HFFc6 (cell line): Measurements from ENCODE around the gene SLC34A1. TPM values are rescaled to one million over a fixed set of nuclear protein-coding genes. Genes with fewer than 3 reads are reported as not detected.

Experiments
- DNase-seq: peaks from one replicate; pipeline ENCODE4 v3.0.0-alpha.2; 2018
- H3K27ac Mint-ChIP-seq: 2 replicates; pipeline ENCODE4 v1.8.0; 2020; ENCODE audit warnings: mild to moderate bottlenecking, mixed read lengths
- H3K27me3 Mint-ChIP-seq: 2 replicates; pipeline ENCODE4 v1.8.0; 2021; ENCODE audit warnings: mild to moderate bottlenecking, moderate library complexity, mixed read lengths; ENCODE audit not compliant: insufficient read depth
- H3K36me3 Mint-ChIP-seq: 2 replicates; pipeline ENCODE4 v1.8.0; 2021; ENCODE audit warnings: low read depth, mixed read lengths
- H3K4me1 Mint-ChIP-seq: 2 replicates; pipeline ENCODE4 v1.8.0; 2020; ENCODE audit warnings: low read depth, mixed read lengths
- H3K4me3 Mint-ChIP-seq: 2 replicates; pipeline ENCODE4 v1.8.0; 2020; ENCODE audit warnings: mild to moderate bottlenecking, moderate library complexity, mixed read lengths
- H3K9me3 Mint-ChIP-seq: 2 replicates; pipeline ENCODE4 v1.8.0; 2020; ENCODE audit warnings: mild to moderate bottlenecking, mixed read lengths
- total RNA-seq, 6 experiments: library from RNA; stranded (reverse); fragmentation: NEBNext Ultra II Directional; extraction: Animal tissue kit (Norgen Biotek cat#: 25700); gene quantifications; 2 replicates in 1 of 6; 3 replicates in 5 of 6; pipeline ENCODE4 v1.2.3, GENCODE V29; 2021
- TF ChIP-seq, protein P1 (sequence below): fragments of 200-600 bp; sonication (generic); IDR thresholded peaks from 2 replicates; pipeline ENCODE4 v1.5.0; 2021; ENCODE audit warnings: antibody characterized with exemption, mild to moderate bottlenecking

SLC34A1 gene
- total RNA-seq, 6 experiments from 2014 or later = not detected

DNA sequence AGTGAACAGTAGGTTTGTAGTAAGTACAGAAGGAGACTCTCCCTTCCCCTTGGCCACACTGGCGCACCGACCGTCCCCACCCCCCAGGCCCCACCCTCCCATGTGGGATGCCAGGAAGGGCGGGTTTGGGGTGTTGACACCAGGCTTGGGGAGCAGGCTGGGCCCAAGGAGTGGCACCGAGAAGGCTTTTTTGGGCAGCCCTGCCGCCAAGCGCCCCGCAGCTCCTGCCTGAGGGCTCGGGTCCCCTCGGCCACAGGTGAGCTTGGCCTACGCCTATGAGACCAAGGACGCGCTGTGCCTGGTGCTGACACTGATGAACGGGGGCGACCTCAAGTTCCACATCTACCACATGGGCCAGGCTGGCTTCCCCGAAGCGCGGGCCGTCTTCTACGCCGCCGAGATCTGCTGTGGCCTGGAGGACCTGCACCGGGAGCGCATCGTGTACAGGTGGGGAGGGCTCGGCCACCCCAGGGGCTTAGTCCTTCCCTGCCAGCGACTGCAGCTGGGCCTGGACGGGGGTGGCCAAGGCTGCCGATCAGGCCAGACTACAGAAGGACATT, 49.5 kb downstream of the SLC34A1 start:
- no peak overlapping the region for H3K4me3 Mint-ChIP-seq
- H3K4me1 Mint-ChIP-seq = peaks cover 5% of the 10 kb centered on the region; the same call in 1 of the 2 replicates
- TF ChIP-seq, protein P1, sequence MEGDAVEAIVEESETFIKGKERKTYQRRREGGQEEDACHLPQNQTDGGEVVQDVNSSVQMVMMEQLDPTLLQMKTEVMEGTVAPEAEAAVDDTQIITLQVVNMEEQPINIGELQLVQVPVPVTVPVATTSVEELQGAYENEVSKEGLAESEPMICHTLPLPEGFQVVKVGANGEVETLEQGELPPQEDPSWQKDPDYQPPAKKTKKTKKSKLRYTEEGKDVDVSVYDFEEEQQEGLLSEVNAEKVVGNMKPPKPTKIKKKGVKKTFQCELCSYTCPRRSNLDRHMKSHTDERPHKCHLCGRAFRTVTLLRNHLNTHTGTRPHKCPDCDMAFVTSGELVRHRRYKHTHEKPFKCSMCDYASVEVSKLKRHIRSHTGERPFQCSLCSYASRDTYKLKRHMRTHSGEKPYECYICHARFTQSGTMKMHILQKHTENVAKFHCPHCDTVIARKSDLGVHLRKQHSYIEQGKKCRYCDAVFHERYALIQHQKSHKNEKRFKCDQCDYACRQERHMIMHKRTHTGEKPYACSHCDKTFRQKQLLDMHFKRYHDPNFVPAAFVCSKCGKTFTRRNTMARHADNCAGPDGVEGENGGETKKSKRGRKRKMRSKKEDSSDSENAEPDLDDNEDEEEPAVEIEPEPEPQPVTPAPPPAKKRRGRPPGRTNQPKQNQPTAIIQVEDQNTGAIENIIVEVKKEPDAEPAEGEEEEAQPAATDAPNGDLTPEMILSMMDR = no peak
- H3K27me3 Mint-ChIP-seq = peaks cover 2% of the 10 kb centered on the region
- no peak for DNase-seq
- no peak overlapping the region for H3K27ac Mint-ChIP-seq
- no peaks in the 10 kb centered on the region for H3K9me3 Mint-ChIP-seq
- peaks cover 12% of the 10 kb centered on the region; the same call in 1 of the 2 replicates for H3K36me3 Mint-ChIP-seq

DNA sequence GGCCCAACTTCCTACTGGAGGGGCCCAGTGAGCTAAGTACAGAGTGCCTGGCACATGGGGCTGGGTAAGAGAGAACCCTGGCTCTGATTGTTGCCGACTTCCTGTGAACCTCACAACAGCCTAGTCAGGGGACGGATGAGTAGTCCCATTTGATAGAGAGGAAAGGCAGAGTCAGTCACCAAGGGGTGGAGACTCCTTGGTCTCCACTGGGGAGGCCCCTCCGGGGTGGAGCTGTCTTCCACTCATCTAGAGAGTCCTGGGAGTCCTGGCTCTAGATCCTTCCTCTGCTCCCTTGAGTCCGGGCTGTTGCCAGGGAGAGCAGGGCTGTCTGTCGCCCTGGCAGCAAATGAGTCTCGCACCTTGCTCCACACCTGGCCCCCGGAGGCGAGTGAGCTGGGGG, 50.2 kb downstream of the SLC34A1 start:
- Mint-ChIP-seq H3K9me3 (no peaks in the 10 kb centered on the region), H3K4me1 (no peaks in the 10 kb centered on the region), H3K27ac (no peak overlapping the region), H3K36me3 (peaks cover 13% of the 10 kb centered on the region), H3K4me3 (no peak overlapping the region), H3K27me3 (peaks cover 2% of the 10 kb centered on the region)
- TF ChIP-seq, protein P1 = no peak
- DNase-seq = no peak

DNA sequence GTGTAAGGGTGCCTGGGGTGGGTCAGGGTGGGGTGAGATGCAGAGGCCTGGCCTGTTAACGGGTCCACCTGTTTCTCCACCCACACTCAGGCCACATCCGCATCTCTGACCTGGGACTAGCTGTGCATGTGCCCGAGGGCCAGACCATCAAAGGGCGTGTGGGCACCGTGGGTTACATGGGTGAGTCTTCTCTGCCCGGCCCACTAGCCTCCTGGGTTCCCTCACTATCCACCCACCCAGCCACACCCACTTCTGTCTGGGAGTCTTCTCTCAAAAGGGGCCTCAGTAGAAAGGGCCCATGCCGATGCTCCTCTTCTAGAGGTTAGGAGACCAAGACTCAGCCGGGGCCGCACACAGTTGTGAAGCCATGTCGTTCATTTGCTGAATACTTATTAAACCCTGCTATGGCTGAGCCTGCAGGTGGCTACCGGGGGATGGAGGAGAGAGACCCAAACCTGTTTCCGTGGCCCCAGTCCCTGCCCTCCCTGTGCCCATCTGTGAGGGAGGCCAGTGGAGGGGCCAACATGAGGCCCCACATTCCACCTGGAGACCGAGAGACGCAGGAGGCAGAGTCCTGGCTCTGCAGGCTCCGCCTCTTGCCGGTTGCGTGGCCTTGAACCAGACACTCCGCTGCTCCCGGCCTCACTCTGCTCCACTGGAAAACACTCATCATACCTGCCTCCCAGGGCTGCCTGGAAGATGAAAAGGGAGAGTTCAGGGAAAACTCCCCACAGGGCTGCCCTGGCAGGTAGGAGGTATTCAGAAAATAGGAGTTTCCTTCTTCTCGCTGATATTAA, 50.9 kb downstream of the SLC34A1 start:
- H3K4me3 Mint-ChIP-seq = no peak overlapping the region

DNA sequence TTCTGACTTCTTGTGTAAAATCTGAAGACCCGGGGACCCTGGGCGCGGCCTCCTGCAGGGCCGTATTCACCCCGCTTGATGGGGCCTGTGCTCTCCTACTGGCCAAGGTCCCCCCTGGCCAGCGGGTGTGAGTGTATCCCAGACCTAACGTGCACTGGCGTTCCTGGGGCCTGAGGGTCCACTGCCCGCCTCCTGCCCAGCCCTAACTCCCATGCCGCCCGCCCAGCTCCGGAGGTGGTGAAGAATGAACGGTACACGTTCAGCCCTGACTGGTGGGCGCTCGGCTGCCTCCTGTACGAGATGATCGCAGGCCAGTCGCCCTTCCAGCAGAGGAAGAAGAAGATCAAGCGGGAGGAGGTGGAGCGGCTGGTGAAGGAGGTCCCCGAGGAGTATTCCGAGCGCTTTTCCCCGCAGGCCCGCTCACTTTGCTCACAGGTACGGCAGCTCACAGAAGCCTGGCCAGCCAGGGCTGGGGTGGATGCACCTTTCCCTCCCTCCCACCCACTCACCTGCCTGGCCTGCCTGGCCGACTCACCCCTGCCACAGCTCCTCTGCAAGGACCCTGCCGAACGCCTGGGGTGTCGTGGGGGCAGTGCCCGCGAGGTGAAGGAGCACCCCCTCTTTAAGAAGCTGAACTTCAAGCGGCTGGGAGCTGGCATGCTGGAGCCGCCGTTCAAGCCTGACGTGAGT, 51.8 kb downstream of the SLC34A1 start:
- DNase-seq = no peak
- H3K4me3 Mint-ChIP-seq = no peak overlapping the region
- H3K4me1 Mint-ChIP-seq = no peaks in the 10 kb centered on the region
- H3K27ac Mint-ChIP-seq = no peak overlapping the region
- H3K9me3 Mint-ChIP-seq = no peaks in the 10 kb centered on the region
- H3K27me3 Mint-ChIP-seq = peaks cover under 1% of the 10 kb centered on the region
- H3K36me3 Mint-ChIP-seq = peaks cover 19% of the 10 kb centered on the region
- TF ChIP-seq, protein P1 = no peak

More for the DNA sequence above, 50.9 kb downstream of the SLC34A1 start:
- no peaks in the 10 kb centered on the region for H3K4me1 Mint-ChIP-seq
- TF ChIP-seq, protein P1 = no peak
- no peak for DNase-seq
- peaks cover 19% of the 10 kb centered on the region for H3K36me3 Mint-ChIP-seq
- H3K9me3 Mint-ChIP-seq = no peaks in the 10 kb centered on the region
- no peak overlapping the region for H3K27ac Mint-ChIP-seq
- peaks cover 2% of the 10 kb centered on the region for H3K27me3 Mint-ChIP-seq

DNA sequence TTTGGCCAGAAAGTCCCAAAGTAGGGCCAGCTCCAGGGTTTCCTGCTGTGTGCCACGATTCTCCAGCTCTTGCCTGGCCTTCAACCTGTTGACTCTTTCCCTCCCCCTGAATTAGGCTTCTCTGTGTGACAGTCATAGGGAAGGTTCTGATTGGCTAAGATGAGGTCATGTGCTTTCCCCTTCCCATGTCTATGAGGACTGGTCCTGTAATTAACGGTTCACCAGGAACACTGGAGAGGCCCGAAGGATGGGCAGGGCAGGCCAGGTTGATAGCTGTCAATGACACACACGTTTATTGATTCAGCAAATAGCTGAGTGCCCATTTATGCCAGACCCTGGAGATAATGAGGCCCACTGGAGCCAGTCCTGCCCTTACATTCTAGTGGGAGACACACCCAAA, 53.4 kb downstream of the SLC34A1 start:
- no peak overlapping the region for H3K4me3 Mint-ChIP-seq
- H3K9me3 Mint-ChIP-seq = no peaks in the 10 kb centered on the region
- no peaks in the 10 kb centered on the region; the same call in none of the 2 replicates for H3K27me3 Mint-ChIP-seq
- H3K27ac Mint-ChIP-seq = no peak overlapping the region
- no peak for DNase-seq
- TF ChIP-seq, protein P1 = no peak
- no peaks in the 10 kb centered on the region for H3K4me1 Mint-ChIP-seq
- peaks cover 19% of the 10 kb centered on the region for H3K36me3 Mint-ChIP-seq
